ENCODE measurements around the gene CHST14. TPM values are rescaled to one million over a fixed set of nuclear protein-coding genes. Genes with fewer than 3 reads are reported as not detected.
A peak's percentile ranks its signal among the peaks of the same experiment; 100 is the strongest.

CHST14 gene
- total and polyA plus RNA-seq, 11 donors = 6.0 to 10.8 (median 8.0) TPM

DNA sequence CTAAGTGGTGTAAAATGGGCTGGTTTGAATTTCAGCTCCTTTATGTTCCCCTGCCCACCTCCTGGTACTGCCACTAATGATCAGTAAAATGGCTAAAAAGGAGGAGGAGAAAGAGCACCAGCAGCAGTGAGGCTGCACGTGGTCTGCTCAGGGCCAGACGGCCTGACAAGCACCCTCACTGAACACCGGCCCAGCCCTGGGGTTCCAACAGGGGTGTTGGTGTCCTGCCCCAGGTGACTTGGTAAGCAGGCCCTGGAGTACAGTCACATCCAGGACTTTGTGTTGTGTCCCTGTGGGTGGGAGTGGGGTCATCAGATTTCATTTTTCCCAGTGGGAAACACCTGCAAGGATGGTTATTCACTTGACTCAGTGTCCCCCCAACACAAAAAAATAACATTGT lies 24.6 kb upstream of the CHST14 start:
- no peak for TF ChIP-seq POLR2A (IDR thresholded peaks at IDR 0.05)
- no peak for TF ChIP-seq CTCF (IDR thresholded peaks at IDR 0.05)
- Histone ChIP-seq H3K27ac (peak overlapping the region in 5 of 12 donors; percentile 26 to 45 (median 34)), H3K27me3 (no peaks in the 10 kb centered on the region), H3K36me3 (peaks cover 0 to 2% (median 0%) of the 10 kb centered on the region in 9 donors), H3K4me1 (peaks cover 0 to 56% (median 38%) of the 10 kb centered on the region in 12 donors), H3K4me3 (no peak overlapping the region), H3K9me3 (no peaks in the 10 kb centered on the region)
- 52 to 68% (median 54%) methylated on average over 3 of the region's 3 CpGs for WGBS, 4 donors
- DNase-seq (no peak), ATAC-seq (no peak)
- intact Hi-C loops (cut with DNase I) = loop anchor here in 1 of 10 donors (10.0 kb wide), 1 partner anchor 59 kb away; no protein-coding TSS in a partner anchor

DNA sequence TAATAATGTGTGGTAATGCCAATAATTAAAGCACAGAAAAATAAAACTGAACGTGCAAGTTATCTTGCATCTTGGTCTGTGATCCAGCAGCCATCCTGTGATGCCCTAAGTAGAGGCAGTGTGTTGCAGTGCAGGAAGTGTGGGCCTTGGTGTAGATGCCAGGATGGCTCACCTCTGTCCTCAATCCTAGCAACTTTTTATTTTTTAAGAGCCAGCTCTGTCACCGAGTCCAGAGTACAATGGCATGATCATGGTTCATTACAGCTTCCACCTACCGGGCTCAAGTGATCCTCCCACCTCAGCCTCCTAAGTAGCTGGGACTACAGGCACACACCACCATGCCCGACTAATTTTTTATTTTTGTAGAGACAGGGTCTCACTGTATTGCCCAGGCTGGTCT lies 22.4 kb upstream of the CHST14 start:
- DNase-seq = no peak
- intact Hi-C loops (cut with DNase I) = loop anchor here in 1 of 10 donors (10.0 kb wide), 1 partner anchor 56 kb away; no protein-coding TSS in a partner anchor
- H3K4me3 ChIP-seq = no peak overlapping the region
- H3K9me3 ChIP-seq = no peaks in the 10 kb centered on the region
- peaks cover 0 to 2% (median 0%) of the 10 kb centered on the region in 9 donors for H3K36me3 ChIP-seq
- H3K27me3 ChIP-seq = no peaks in the 10 kb centered on the region
- 92 to 96% (median 95%) methylated on average over 4 of the region's 4 CpGs for WGBS, 4 donors
- H3K4me1 ChIP-seq = peaks cover 0 to 64% (median 34%) of the 10 kb centered on the region in 12 donors
- no peak for ATAC-seq
- no peak overlapping the region for H3K27ac ChIP-seq
- TF ChIP-seq CTCF (IDR thresholded peaks at IDR 0.05) = no peak
- no peak for TF ChIP-seq POLR2A (IDR thresholded peaks at IDR 0.05)

DNA sequence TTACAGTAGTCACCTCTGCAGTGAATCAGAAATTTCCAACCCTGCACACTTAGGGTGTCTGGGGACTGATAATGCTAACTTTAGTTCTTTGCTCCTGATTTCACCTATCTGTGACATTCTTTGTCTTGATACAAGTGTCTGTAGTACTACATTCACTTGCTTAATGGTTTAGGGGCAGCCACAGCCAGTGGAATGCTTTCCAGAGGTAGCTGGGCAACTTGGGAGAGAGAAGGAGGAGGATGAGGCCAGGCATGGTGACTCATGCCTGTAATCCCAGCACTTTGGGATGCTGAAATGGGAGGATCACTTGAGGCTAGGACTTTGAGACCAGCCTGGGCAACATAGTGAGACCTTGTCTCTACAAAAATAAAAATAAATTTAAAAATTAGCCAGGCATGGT lies 21.5 kb upstream of the CHST14 start:
- TF ChIP-seq CTCF (IDR thresholded peaks at IDR 0.05) = no peak
- no peak for TF ChIP-seq POLR2A (IDR thresholded peaks at IDR 0.05)
- no peak for ATAC-seq
- peaks cover 0 to 63% (median 34%) of the 10 kb centered on the region in 12 donors for H3K4me1 ChIP-seq
- no peak overlapping the region for H3K4me3 ChIP-seq
- H3K27me3 ChIP-seq = no peaks in the 10 kb centered on the region
- no peak for DNase-seq
- H3K36me3 ChIP-seq = peaks cover 0 to 2% (median 0%) of the 10 kb centered on the region in 9 donors
- H3K9me3 ChIP-seq = no peaks in the 10 kb centered on the region
- no peak overlapping the region for H3K27ac ChIP-seq
- intact Hi-C loops (cut with DNase I) = loop anchor here in 1 of 10 donors (10.0 kb wide), 1 partner anchor 56 kb away; no protein-coding TSS in a partner anchor

DNA sequence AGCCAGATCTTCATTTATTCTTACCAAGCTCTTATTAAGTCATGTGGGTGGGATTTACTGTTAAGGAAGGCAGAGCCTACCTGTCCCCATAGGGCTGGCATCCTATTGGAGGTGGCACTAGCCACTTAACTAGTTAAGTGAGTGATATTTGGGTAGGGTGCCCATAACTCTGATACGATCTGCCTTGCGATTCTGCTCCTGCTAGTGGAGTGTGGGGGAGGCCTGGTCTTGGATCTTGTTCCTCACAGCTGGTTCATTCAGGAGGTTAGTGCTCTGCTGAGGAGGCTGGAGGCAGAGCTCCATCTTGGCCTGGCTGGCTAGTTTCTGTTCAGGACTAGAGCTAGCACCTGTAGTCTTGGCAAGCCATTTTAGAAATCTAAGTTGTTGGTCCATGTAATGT lies 20.7 kb upstream of the CHST14 start:
- 67 to 89% (median 74%) methylated on average over 2 of the region's 2 CpGs for WGBS, 4 donors

More for the DNA sequence above, 20.7 kb upstream of the CHST14 start:
- Histone ChIP-seq H3K27me3 (no peaks in the 10 kb centered on the region), H3K9me3 (no peaks in the 10 kb centered on the region), H3K27ac (no peak overlapping the region), H3K4me3 (no peak overlapping the region), H3K36me3 (peaks cover 0 to 2% (median 0%) of the 10 kb centered on the region in 9 donors), H3K4me1 (peaks cover 0 to 63% (median 37%) of the 10 kb centered on the region in 12 donors)
- DNase-seq (no peak), ATAC-seq (no peak)
- intact Hi-C loops (cut with DNase I) = loop anchor here in 1 of 10 donors (5.0 kb wide), 1 partner anchor 57 kb away; no protein-coding TSS in a partner anchor
- no peak for TF ChIP-seq CTCF (IDR thresholded peaks at IDR 0.05)
- TF ChIP-seq POLR2A (IDR thresholded peaks at IDR 0.05) = no peak

All from heart left ventricle (tissue), 16 donors.